GM12878 (cell line): Measurements from ENCODE around the gene FREY1. TPM values are rescaled to one million over a fixed set of nuclear protein-coding genes. Genes with fewer than 3 reads are reported as not detected.

ENCODE experiments used
- ATAC-seq: fragments of 200-7000 bp; cut with Tn5 transposase; 3 replicates; pipeline ENCODE4 v1.9.1; 2020; ENCODE audit warnings: mild to moderate bottlenecking, moderate library complexity
- BruUV-seq: library from RNA; stranded (reverse); fragments of 400-500 nt; replicated peaks from 2 replicates; lab custom pipeline; 2021; lab: Mats Ljungman, UMichigan
- CTCF ChIA-PET: fragments of 300-600 bp; sonication (Branson Sonifier 250); formaldehyde crosslinking; extraction: SDS; loops from one replicate; lab custom pipeline; 2021; ENCODE audit warnings: inconsistent platforms; lab: Yijun Ruan, JAX
- POLR2A ChIA-PET: fragments of 350-600 bp; formaldehyde crosslinking; extraction: SDS; loops from one replicate; lab custom pipeline; 2021; ENCODE audit warnings: inconsistent platforms; lab: Charles Lee
- RAD21 ChIA-PET: fragments of 300-600 bp; sonication (Branson Sonifier 250); formaldehyde crosslinking; loops from one replicate; lab custom pipeline; 2023; ENCODE audit warnings: antibody characterized with exemption; ENCODE audit not compliant: unreplicated experiment; lab: Charles Lee
- SMC1A ChIA-PET: fragments of 300-600 bp; sonication (Branson Sonifier 250); formaldehyde crosslinking; loops from one replicate; lab custom pipeline; 2023; ENCODE audit not compliant: unreplicated experiment, uncharacterized antibody; lab: Charles Lee
- DNase-seq: peaks from one replicate; pipeline ENCODE4 v3.0.0-alpha.2; 2011; ENCODE audit warnings: low read depth, low spot score
- FAIRE-seq: peaks from 3 replicates; lab custom pipeline; 2011; peaks lifted over from hg19 to GRCh38; lab: Jason Lieb, UNC
- H2AFZ ChIP-seq: 2 replicates; pipeline ENCODE4 v1.6.0; 2011; ENCODE audit warnings: low read depth, low read length, control low read depth; ENCODE audit not compliant: control insufficient read depth
- H3K27ac ChIP-seq: 2 replicates; pipeline ENCODE4 v1.5.1; 2011; ENCODE audit warnings: control low read depth; ENCODE audit not compliant: control insufficient read depth, insufficient read depth
- H3K27me3 ChIP-seq, 2 experiments: replicated peaks in 1 of 2; 2 replicates each; pipeline versions ENCODE4 v1.6.0 to v1.6.1; 2011; ENCODE audit warnings: low read length in 1 of 2; ENCODE audit not compliant: control insufficient read depth in 2 of 2, insufficient read depth in 2 of 2
- H3K36me3 ChIP-seq, 2 experiments: 2 replicates each; pipeline ENCODE4 v1.5.1; 2011; ENCODE audit warnings: low read length in 1 of 2; ENCODE audit not compliant: control insufficient read depth in 2 of 2, insufficient read depth in 2 of 2
- H3K4me1 ChIP-seq: 2 replicates; pipeline ENCODE4 v1.6.1; 2011; ENCODE audit warnings: mild to moderate bottlenecking, low read length, moderate library complexity, mixed read lengths; ENCODE audit not compliant: control insufficient read depth, insufficient read depth
- H3K4me2 ChIP-seq: 2 replicates; pipeline ENCODE4 v1.6.0; 2011; ENCODE audit warnings: control low read depth; ENCODE audit not compliant: control insufficient read depth, insufficient read depth
- H3K4me3 ChIP-seq: fragments of 200-600 bp; sonication (generic); 2 replicates; pipeline ENCODE4 v1.5.1; 2016
- H3K79me2 ChIP-seq: 2 replicates; pipeline ENCODE4 v1.6.0; 2011; ENCODE audit warnings: low read length; ENCODE audit not compliant: control insufficient read depth, insufficient read depth
- H3K9ac ChIP-seq: 2 replicates; pipeline ENCODE4 v1.8.0; 2011; ENCODE audit warnings: low read length, control low read depth, mixed read lengths; ENCODE audit not compliant: control insufficient read depth, insufficient read depth
- H3K9me3 ChIP-seq: replicated peaks from 3 replicates; pipeline ENCODE4 v1.5.1; 2011; ENCODE audit warnings: mild to moderate bottlenecking, low read length; ENCODE audit not compliant: control insufficient read depth, insufficient read depth
- H4K20me1 ChIP-seq: 2 replicates; pipeline ENCODE4 v1.6.0; 2011; ENCODE audit not compliant: control insufficient read depth, insufficient read depth
- BRCA1 ChIP-seq: IDR thresholded peaks from 2 replicates; pipeline ENCODE4 v1.6.1; 2011; ENCODE audit warnings: low read depth, low read length, improper control_type of control experiment
- CTCF ChIP-seq, 3 experiments: IDR thresholded peaks in 2 of 3; conservative IDR thresholded peaks in 1 of 3; 2 replicates each; pipeline ENCODE4 v1.5.1; 2011; ENCODE audit warnings: low read depth in 3 of 3, low read length in 3 of 3, mild to moderate bottlenecking in 3 of 3, control low read depth in 2 of 3, moderate library complexity in 2 of 3, inconsistent platforms in 1 of 3, mixed read lengths in 1 of 3; ENCODE audit not compliant: control insufficient read depth in 2 of 3, insufficient read depth in 1 of 3; ENCODE audit errors: extremely low read depth in 1 of 3
- HDGF ChIP-seq: fragments of 450-650 bp; IDR thresholded peaks from 2 replicates; pipeline ENCODE4 v1.6.1; 2016; ENCODE audit warnings: antibody characterized with exemption
- MEF2A ChIP-seq: IDR thresholded peaks from 2 replicates; pipeline ENCODE4 v1.6.1; 2011; ENCODE audit warnings: low read depth, mild to moderate bottlenecking, low read length, moderate library complexity; ENCODE audit not compliant: insufficient read depth
- POLR2AphosphoS2 ChIP-seq: IDR thresholded peaks from 2 replicates; pipeline ENCODE4 v1.6.1; 2011; ENCODE audit warnings: low read depth, mild to moderate bottlenecking, low read length, improper control_type of control experiment, moderate library complexity
- RAD21 ChIP-seq: IDR thresholded peaks from 2 replicates; pipeline ENCODE4 v1.6.1; 2011; ENCODE audit warnings: mild to moderate bottlenecking, low read depth, low read length, moderate library complexity; ENCODE audit not compliant: insufficient read depth
- SMAD5 ChIP-seq: IDR thresholded peaks from 2 replicates; pipeline ENCODE4 v1.6.1; 2016; ENCODE audit warnings: antibody characterized with exemption, low read depth
- SMC3 ChIP-seq: IDR thresholded peaks from 2 replicates; pipeline ENCODE4 v1.6.1; 2011; ENCODE audit warnings: low read length, improper control_type of control experiment, borderline replicate concordance
- WGBS: methylation state at CpG from one replicate; pipeline ENCODE4 v1.1.6; 2016; ENCODE audit warnings: low lambda C conversion rate; ENCODE audit not compliant: insufficient replicate concordance, insufficient coverage; ENCODE audit errors: missing lambda C conversion rate; 5-methylcytosine and 5-hydroxymethylcytosine counted together
- in situ Hi-C: fragments of 300-500 bp; cut with MboI; formaldehyde crosslinking; loops from 9 replicates; pipeline ENCODE4 v1.14.3; 2018; ENCODE audit warnings: mixed read lengths
- intact Hi-C: fragments of 100-400 bp; cut with micrococcal nuclease; formaldehyde crosslinking; loops from one replicate; pipeline ENCODE4 v1.14.2; 2022; ENCODE audit not compliant: unreplicated experiment
- polyA plus RNA-seq, 11 experiments: library from polyadenylated mRNA; depleted of rRNA in 4 of 11; unstranded in 6 of 11; stranded (reverse) in 5 of 11; fragments of >200 nt; fragmentation: Nextera tagmentation in 4 of 11; fragmentation: Illumina TruSeq in 1 of 11; extraction: Ambion mirVana in 4 of 11; extraction: Trizol in 1 of 11; gene quantifications; 1 replicate in 1 of 11; 2 replicates in 10 of 11; pipeline versions ENCODE4 v1.2.1 to v1.2.3, GENCODE V29; 2011 to 2016; ENCODE audit warnings: inconsistent platforms in 2 of 11, missing spikeins in 2 of 11, low read depth in 1 of 11
- total RNA-seq, 4 experiments: library from RNA; depleted of rRNA in 3 of 4; stranded (reverse); fragments of >200 nt in 3 of 4; fragmentation: Illumina TruSeq in 1 of 4; extraction: Trizol in 1 of 4; gene quantifications; 2 replicates each; pipeline versions ENCODE4 v1.2.1 to v1.2.3, GENCODE V29; 2013 to 2021
- TF ChIP-seq, protein P1 (sequence below): IDR thresholded peaks from 2 replicates; pipeline ENCODE4 v1.6.1; 2011; ENCODE audit warnings: low read depth, low read length, improper control_type of control experiment, borderline replicate concordance
- TF ChIP-seq, protein P2 (sequence below): fragments of 450-650 bp; IDR thresholded peaks from 2 replicates; pipeline ENCODE4 v1.6.1; 2014; ENCODE audit warnings: mild to moderate bottlenecking
- TF ChIP-seq, protein P3 (sequence below): IDR thresholded peaks from 2 replicates; pipeline ENCODE4 v1.6.1; 2012; ENCODE audit warnings: low read depth, low read length, improper control_type of control experiment
- TF ChIP-seq, protein P4 (sequence below): IDR thresholded peaks from 2 replicates; pipeline ENCODE4 v1.6.1; 2011; ENCODE audit warnings: mild to moderate bottlenecking, low read depth, low read length, moderate library complexity; ENCODE audit not compliant: insufficient replicate concordance

The FREY1 gene
- total and polyA plus RNA-seq, 10 of the 15 experiments (the other 5 are each of a cell fraction or from before 2014, with no cell fraction given): 0.13 to 1.7 (median 0.39) TPM; not detected in 3

DNA sequence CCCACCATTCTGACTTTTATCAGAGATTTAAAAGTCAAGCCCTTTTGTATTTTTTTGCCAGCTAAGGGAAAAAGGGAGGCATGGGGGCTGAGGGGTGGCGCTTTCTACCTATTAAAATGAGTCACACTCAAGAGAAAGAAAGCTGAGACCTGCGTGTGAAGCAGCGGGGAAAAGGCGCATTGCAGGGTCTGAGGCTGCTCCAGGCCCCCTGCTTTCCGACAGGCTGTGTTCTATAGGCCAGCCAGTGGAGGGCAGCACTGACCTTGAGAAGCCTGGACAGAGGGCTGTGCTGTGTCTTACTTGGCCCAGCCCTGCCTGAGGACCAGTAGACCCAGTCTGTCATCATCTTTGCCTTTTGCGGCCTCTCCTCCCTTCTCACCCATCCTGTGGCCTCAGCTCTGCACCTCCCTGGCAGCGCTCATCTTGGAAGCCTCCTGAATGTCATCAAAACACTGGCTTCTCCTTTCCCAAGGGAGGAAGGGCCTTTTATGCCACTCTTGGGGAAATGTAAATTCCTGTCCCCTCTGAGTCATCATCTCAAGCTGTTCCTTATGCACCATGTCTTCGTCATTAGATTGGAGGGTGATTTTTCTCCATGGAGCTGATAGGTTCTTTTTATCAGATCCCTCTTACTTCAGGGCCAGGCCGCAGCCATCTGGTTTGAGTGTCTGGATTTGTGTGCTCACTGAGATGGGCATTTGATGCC, 34.3 kb downstream of the FREY1 start:
- ATAC-seq (peak; percentile 97), FAIRE-seq (no peak), DNase-seq (no peak)
- no peaks in the 10 kb centered on the region for H3K27me3 ChIP-seq
- no peak overlapping the region for H3K27ac ChIP-seq
- H3K9ac ChIP-seq: no peak overlapping the region
- H4K20me1 ChIP-seq: no peaks in the 10 kb centered on the region
- 86% methylated on average over 9 of the region's 9 CpGs for WGBS
- POLR2A ChIA-PET: interaction anchor here (0.5 kb wide), 2 partner anchors 62 to 761 kb away, joined by 4 read pairs; no protein-coding TSS in a partner anchor
- H3K79me2 ChIP-seq: no peaks in the 10 kb centered on the region
- SMC1A ChIA-PET: interaction anchor here (0.6 to 3.6 kb wide), 11 partner anchors 11 to 139 kb away, joined by 3 to 24 read pairs (median 3); no protein-coding TSS in a partner anchor
- no peaks in the 10 kb centered on the region for H3K4me1 ChIP-seq
- no peak overlapping the region for H2AFZ ChIP-seq
- H3K36me3 ChIP-seq: peaks cover 14 to 38% of the 10 kb centered on the region in 2 experiments
- H3K9me3 ChIP-seq: no peaks in the 10 kb centered on the region
- peak; percentile 38; the same call in 1 of the 2 replicates for TF ChIP-seq SMC3
- no peak for TF ChIP-seq POLR2AphosphoS2
- TF ChIP-seq HDGF: 0 out of 2 replicates have a peak, but pooled peaks have one; percentile 38
- TF ChIP-seq, protein P1, sequence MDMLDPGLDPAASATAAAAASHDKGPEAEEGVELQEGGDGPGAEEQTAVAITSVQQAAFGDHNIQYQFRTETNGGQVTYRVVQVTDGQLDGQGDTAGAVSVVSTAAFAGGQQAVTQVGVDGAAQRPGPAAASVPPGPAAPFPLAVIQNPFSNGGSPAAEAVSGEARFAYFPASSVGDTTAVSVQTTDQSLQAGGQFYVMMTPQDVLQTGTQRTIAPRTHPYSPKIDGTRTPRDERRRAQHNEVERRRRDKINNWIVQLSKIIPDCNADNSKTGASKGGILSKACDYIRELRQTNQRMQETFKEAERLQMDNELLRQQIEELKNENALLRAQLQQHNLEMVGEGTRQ: no peak
- TF ChIP-seq MEF2A: no peak
- TF ChIP-seq BRCA1: no peak
- TF ChIP-seq CTCF (IDR thresholded peaks at IDR 0.05 in 2 of 3, conservative IDR thresholded peaks at IDR 0.05 in 1 of 3; ENCODE audit: control insufficient read depth in 2 of 3, extremely low read depth in 1 of 3, insufficient read depth in 1 of 3, low read depth in 3 of 3, low read length in 3 of 3): peak; percentile 54 to 73 (median 63)
- TF ChIP-seq, protein P2, sequence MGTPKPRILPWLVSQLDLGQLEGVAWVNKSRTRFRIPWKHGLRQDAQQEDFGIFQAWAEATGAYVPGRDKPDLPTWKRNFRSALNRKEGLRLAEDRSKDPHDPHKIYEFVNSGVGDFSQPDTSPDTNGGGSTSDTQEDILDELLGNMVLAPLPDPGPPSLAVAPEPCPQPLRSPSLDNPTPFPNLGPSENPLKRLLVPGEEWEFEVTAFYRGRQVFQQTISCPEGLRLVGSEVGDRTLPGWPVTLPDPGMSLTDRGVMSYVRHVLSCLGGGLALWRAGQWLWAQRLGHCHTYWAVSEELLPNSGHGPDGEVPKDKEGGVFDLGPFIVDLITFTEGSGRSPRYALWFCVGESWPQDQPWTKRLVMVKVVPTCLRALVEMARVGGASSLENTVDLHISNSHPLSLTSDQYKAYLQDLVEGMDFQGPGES: no peak
- TF ChIP-seq SMAD5: no peak
- TF ChIP-seq, protein P3, sequence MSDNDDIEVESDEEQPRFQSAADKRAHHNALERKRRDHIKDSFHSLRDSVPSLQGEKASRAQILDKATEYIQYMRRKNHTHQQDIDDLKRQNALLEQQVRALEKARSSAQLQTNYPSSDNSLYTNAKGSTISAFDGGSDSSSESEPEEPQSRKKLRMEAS: no peak
- TF ChIP-seq, protein P4, sequence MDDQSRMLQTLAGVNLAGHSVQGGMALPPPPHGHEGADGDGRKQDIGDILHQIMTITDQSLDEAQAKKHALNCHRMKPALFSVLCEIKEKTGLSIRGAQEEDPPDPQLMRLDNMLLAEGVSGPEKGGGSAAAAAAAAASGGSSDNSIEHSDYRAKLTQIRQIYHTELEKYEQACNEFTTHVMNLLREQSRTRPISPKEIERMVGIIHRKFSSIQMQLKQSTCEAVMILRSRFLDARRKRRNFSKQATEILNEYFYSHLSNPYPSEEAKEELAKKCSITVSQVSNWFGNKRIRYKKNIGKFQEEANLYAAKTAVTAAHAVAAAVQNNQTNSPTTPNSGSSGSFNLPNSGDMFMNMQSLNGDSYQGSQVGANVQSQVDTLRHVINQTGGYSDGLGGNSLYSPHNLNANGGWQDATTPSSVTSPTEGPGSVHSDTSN: no peak
- TF ChIP-seq RAD21: peak; percentile 55
- H3K4me3 ChIP-seq: no peak overlapping the region
- intact Hi-C loops: loop anchor here (1.0 kb wide), 1 partner anchor 133 kb away; no protein-coding TSS in a partner anchor
- in situ Hi-C loops: no loop called here
- CTCF ChIA-PET: interaction anchor here (0.6 to 4.5 kb wide), 28 partner anchors 9 to 244 kb away, joined by 3 to 63 read pairs (median 4); no protein-coding TSS in a partner anchor
- RAD21 ChIA-PET: interaction anchor here (0.6 to 4.7 kb wide), 7 partner anchors 11 to 136 kb away, joined by 3 to 31 read pairs (median 3); no protein-coding TSS in a partner anchor
- no TSS peak for BruUV-seq
- no peak overlapping the region for H3K4me2 ChIP-seq
